H9 (cell line): ENCODE data around the gene ACP4. TPM values are rescaled to one million over a fixed set of nuclear protein-coding genes. Genes with fewer than 3 reads are reported as not detected.

Experiments used
- DNase-seq: peaks from one replicate; pipeline ENCODE4 v3.0.0-alpha.2; 2017
- H2AFZ ChIP-seq: one replicate; pipeline ENCODE4 v1.6.1; 2013; ENCODE audit warnings: mild to moderate bottlenecking, low read length, control low read depth, moderate library complexity
- H2AK5ac ChIP-seq: 2 replicates; pipeline ENCODE4 v1.6.1; 2013; ENCODE audit warnings: low read length, control low read depth, mixed read lengths; ENCODE audit not compliant: insufficient read length
- H2BK120ac ChIP-seq: one replicate; pipeline ENCODE4 v1.6.1; 2013; ENCODE audit warnings: low read depth, mild to moderate bottlenecking, low read length, control low read depth, inconsistent platforms; ENCODE audit not compliant: poor library complexity, severe bottlenecking
- H2BK12ac ChIP-seq: 2 replicates; pipeline ENCODE4 v1.6.1; 2013; ENCODE audit warnings: low read length, control low read depth, mixed read lengths, low read depth; ENCODE audit not compliant: insufficient read length
- H2BK15ac ChIP-seq: 2 replicates; pipeline ENCODE4 v1.6.1; 2013; ENCODE audit warnings: low read depth, low read length, control low read depth
- H2BK20ac ChIP-seq: one replicate; pipeline ENCODE4 v1.6.1; 2013; ENCODE audit warnings: low read depth, mild to moderate bottlenecking, low read length, control low read depth, inconsistent platforms; ENCODE audit not compliant: poor library complexity, severe bottlenecking
- H2BK5ac ChIP-seq: 2 replicates; pipeline ENCODE4 v1.6.1; 2013; ENCODE audit warnings: low read length, control low read depth, mixed read lengths; ENCODE audit not compliant: insufficient read length
- H3K14ac ChIP-seq: 2 replicates; pipeline ENCODE4 v1.6.1; 2013; ENCODE audit warnings: low read length, control low read depth; ENCODE audit not compliant: insufficient read depth
- H3K18ac ChIP-seq: 2 replicates; pipeline ENCODE4 v1.6.1; 2013; ENCODE audit warnings: low read depth, mild to moderate bottlenecking, mixed read lengths, low read length, control low read depth; ENCODE audit not compliant: insufficient read length
- H3K23ac ChIP-seq: 2 replicates; pipeline ENCODE4 v1.6.1; 2013; ENCODE audit warnings: low read length, control low read depth, mixed read lengths, low read depth; ENCODE audit not compliant: insufficient read length
- H3K23me2 ChIP-seq: 2 replicates; pipeline ENCODE4 v1.6.1; 2013; ENCODE audit warnings: low read depth, mild to moderate bottlenecking, mixed read lengths, low read length, control low read depth; ENCODE audit not compliant: insufficient read length, poor library complexity, severe bottlenecking
- H3K27ac ChIP-seq: 2 replicates; pipeline ENCODE4 v1.5.1; 2013; ENCODE audit warnings: low read length, control low read depth, mixed read lengths, low read depth; ENCODE audit not compliant: insufficient read length
- H3K27me3 ChIP-seq: 2 replicates; pipeline ENCODE4 v1.6.1; 2013; ENCODE audit warnings: low read length, control low read depth, inconsistent platforms; ENCODE audit not compliant: insufficient read depth
- H3K4ac ChIP-seq: 2 replicates; pipeline ENCODE4 v1.6.1; 2013; ENCODE audit warnings: low read depth, mild to moderate bottlenecking, control low read depth, inconsistent platforms, low read length, moderate library complexity
- H3K4me1 ChIP-seq: 2 replicates; pipeline ENCODE4 v1.6.1; 2013; ENCODE audit warnings: low read length, control low read depth, inconsistent platforms; ENCODE audit not compliant: insufficient read depth
- H3K4me2 ChIP-seq: 2 replicates; pipeline ENCODE4 v1.6.1; 2013; ENCODE audit warnings: low read length, control low read depth, mixed read lengths; ENCODE audit not compliant: insufficient read length, insufficient read depth
- H3K56ac ChIP-seq: 2 replicates; pipeline ENCODE4 v1.6.1; 2013; ENCODE audit warnings: low read depth, mild to moderate bottlenecking, mixed read lengths, low read length, control low read depth; ENCODE audit not compliant: insufficient read length
- H3K79me1 ChIP-seq: 2 replicates; pipeline ENCODE4 v1.6.1; 2013; ENCODE audit warnings: low read depth, mild to moderate bottlenecking, moderate library complexity, low read length, control low read depth, inconsistent platforms; ENCODE audit not compliant: insufficient read depth, poor library complexity, severe bottlenecking
- H3K79me2 ChIP-seq: 2 replicates; pipeline ENCODE4 v1.6.1; 2013; ENCODE audit warnings: low read length, control low read depth, inconsistent platforms; ENCODE audit not compliant: insufficient read depth
- H3K9ac ChIP-seq: 2 replicates; pipeline ENCODE4 v1.6.1; 2013; ENCODE audit warnings: low read length, control low read depth, mixed read lengths; ENCODE audit not compliant: insufficient read length; ENCODE audit errors: extremely low read depth
- H3K9me3 ChIP-seq: one replicate; pipeline ENCODE4 v1.6.1; 2013; ENCODE audit warnings: low read depth, low read length, inconsistent platforms; ENCODE audit not compliant: control insufficient read depth
- H3T11ph ChIP-seq: one replicate; pipeline ENCODE4 v1.6.1; 2013; ENCODE audit warnings: mild to moderate bottlenecking, low read length, control low read depth, inconsistent platforms
- H4K20me1 ChIP-seq: one replicate; pipeline ENCODE4 v1.6.1; 2013; ENCODE audit not compliant: control insufficient read depth, insufficient read length, insufficient read depth
- H4K5ac ChIP-seq: 2 replicates; pipeline ENCODE4 v1.6.1; 2013; ENCODE audit warnings: low read depth, mild to moderate bottlenecking, mixed read lengths, low read length, control low read depth; ENCODE audit not compliant: insufficient read length
- H4K8ac ChIP-seq: replicated peaks from 2 replicates; pipeline ENCODE4 v1.6.1; 2013; ENCODE audit warnings: low read length, control low read depth, mixed read lengths, low read depth; ENCODE audit not compliant: insufficient read length
- H4K91ac ChIP-seq: 2 replicates; pipeline ENCODE4 v1.6.1; 2013; ENCODE audit warnings: low read depth, mild to moderate bottlenecking, moderate library complexity, mixed read lengths, low read length, control low read depth; ENCODE audit not compliant: insufficient read length
- H3K27ac Mint-ChIP-seq, 3 experiments: 2 replicates in 2 of 3; 3 replicates in 1 of 3; pipeline ENCODE4 v1.8.0; 2020 to 2021; ENCODE audit warnings: mixed read lengths in 3 of 3, mild to moderate bottlenecking in 1 of 3, moderate library complexity in 1 of 3
- H3K27me3 Mint-ChIP-seq: 2 replicates; pipeline ENCODE4 v1.8.0; 2021; ENCODE audit warnings: low read depth, mild to moderate bottlenecking, moderate library complexity, mixed read lengths
- H3K36me3 Mint-ChIP-seq, 3 experiments: 2 replicates in 2 of 3; 3 replicates in 1 of 3; pipeline ENCODE4 v1.8.0; 2020 to 2021; ENCODE audit warnings: low read depth in 3 of 3, mixed read lengths in 3 of 3; ENCODE audit not compliant: insufficient read depth in 1 of 3
- H3K4me1 Mint-ChIP-seq, 2 experiments: 2 replicates each; pipeline ENCODE4 v1.8.0; 2020; ENCODE audit warnings: mixed read lengths in 2 of 2
- H3K4me3 Mint-ChIP-seq, 2 experiments: 2 replicates in 1 of 2; 3 replicates in 1 of 2; pipeline ENCODE4 v1.8.0; 2020 to 2021; ENCODE audit warnings: mild to moderate bottlenecking in 2 of 2, mixed read lengths in 2 of 2, moderate library complexity in 1 of 2
- H3K9me3 Mint-ChIP-seq, 2 experiments: 2 replicates in 1 of 2; 3 replicates in 1 of 2; pipeline ENCODE4 v1.8.0; 2020; ENCODE audit warnings: mild to moderate bottlenecking in 2 of 2, mixed read lengths in 2 of 2, moderate library complexity in 1 of 2
- CTCF ChIP-seq: fragments of 200-600 bp; sonication (generic); conservative IDR thresholded peaks from 3 replicates; pipeline ENCODE4 v1.8.0; 2021; ENCODE audit warnings: antibody characterized with exemption, mild to moderate bottlenecking
- WGBS: extraction: QIAGEN DNeasy Blood & Tissue Kit; methylation state at CpG from one replicate; pipeline ENCODE4 v1.1.7; 2013; ENCODE audit warnings: missing lambda C conversion rate, low lambda C conversion rate, mixed read lengths; ENCODE audit not compliant: insufficient read length; ENCODE audit errors: extremely low coverage; 5-methylcytosine and 5-hydroxymethylcytosine counted together
- total RNA-seq: library from RNA; stranded (reverse); gene quantifications from 2 replicates; pipeline ENCODE4 v1.2.1, GENCODE V29; 2021

Gene ACP4
- total RNA-seq, 1 experiment from 2014 or later = not detected

GRCh38 chr19:50778906-50779430, 11.2 kb upstream of the ACP4 start:
- Histone ChIP-seq H2BK120ac (no peak overlapping the region), H3K18ac (no peak overlapping the region), H2BK12ac (no peak overlapping the region), H3K23ac (no peak overlapping the region), H3K14ac (no peak overlapping the region), H3T11ph (no peak overlapping the region), H3K56ac (no peak overlapping the region), H3K79me2 (no peaks in the 10 kb centered on the region), H4K5ac (no peak overlapping the region), H3K9ac (no peak overlapping the region), H3K4me2 (no peak overlapping the region), H3K4ac (no peak overlapping the region), H4K8ac (no peak overlapping the region), H2BK5ac (no peak overlapping the region), H3K23me2 (no peaks in the 10 kb centered on the region), H2AFZ (no peak overlapping the region), H2BK15ac (no peak overlapping the region), H3K27me3 (peaks cover 17% of the 10 kb centered on the region; the same call in 1 of the 2 replicates), H2AK5ac (no peak overlapping the region), H4K91ac (no peak overlapping the region), H3K27ac (no peak overlapping the region), H3K4me1 (peaks cover 2% of the 10 kb centered on the region; the same call in 1 of the 2 replicates), H2BK20ac (no peak overlapping the region), H3K79me1 (no peaks in the 10 kb centered on the region), H3K9me3 (no peaks in the 10 kb centered on the region), H4K20me1 (no peaks in the 10 kb centered on the region)
- no peak for TF ChIP-seq CTCF
- peaks cover 2 to 7% of the 10 kb centered on the region in 2 experiments; a peak in 3 of 5 replicates for H3K9me3 Mint-ChIP-seq
- H3K36me3 Mint-ChIP-seq = no peaks in the 10 kb centered on the region
- WGBS = no CpG with 5 or more reads among the region's 7 CpGs
- H3K27ac Mint-ChIP-seq = no peak overlapping the region
- peaks cover 100% of the 10 kb centered on the region for H3K27me3 Mint-ChIP-seq
- peak overlapping the region in 1 of 2 experiments; percentile 72; a peak in 3 of 5 replicates for H3K4me3 Mint-ChIP-seq
- DNase-seq = no peak
- H3K4me1 Mint-ChIP-seq = peaks cover 14 to 33% of the 10 kb centered on the region in 2 experiments
